CD14-positive monocyte (primary cell): ENCODE results near the gene ACSL1. TPM values are rescaled to one million over a fixed set of nuclear protein-coding genes. Genes with fewer than 3 reads are reported as not detected.

Source experiments
- DNase-seq, 3 donors: peaks; one replicate each; pipeline ENCODE4 v3.0.0-alpha.2; 2011 to 2022
- H2AFZ ChIP-seq: 2 replicates; pipeline ENCODE4 v1.6.0; 2012; ENCODE audit warnings: mild to moderate bottlenecking, low read depth, low read length, inconsistent platforms; ENCODE audit not compliant: insufficient read depth, poor library complexity, severe bottlenecking
- H3K27ac ChIP-seq, 2 donors: 1 replicate in 1 of 2; 2 replicates in 1 of 2; pipeline ENCODE4 v1.5.1; 2012 to 2013; ENCODE audit warnings: low read length in 2 of 2, control low read depth in 1 of 2, inconsistent platforms in 1 of 2, low read depth in 1 of 2, mild to moderate bottlenecking in 1 of 2
- H3K27me3 ChIP-seq, 2 donors: one replicate each; pipeline versions ENCODE4 v1.6.0 to v1.6.1; 2011 to 2013; ENCODE audit warnings: low read length in 2 of 2; ENCODE audit not compliant: control insufficient read depth in 2 of 2, insufficient read depth in 2 of 2
- H3K36me3 ChIP-seq, 2 donors: replicated peaks in 1 of 2; 1 replicate in 1 of 2; 2 replicates in 1 of 2; pipeline versions ENCODE4 v1.5.1 to v1.6.1; 2012 to 2013; ENCODE audit warnings: low read length in 2 of 2, control low read depth in 1 of 2, inconsistent platforms in 1 of 2, mild to moderate bottlenecking in 1 of 2; ENCODE audit not compliant: insufficient read depth in 2 of 2, control insufficient read depth in 1 of 2
- H3K4me1 ChIP-seq, 2 donors: 1 replicate in 1 of 2; 2 replicates in 1 of 2; pipeline versions ENCODE4 v1.5.1 to v1.6.1; 2012 to 2013; ENCODE audit warnings: low read length in 2 of 2, control low read depth in 1 of 2, inconsistent platforms in 1 of 2, mild to moderate bottlenecking in 1 of 2, moderate library complexity in 1 of 2; ENCODE audit not compliant: insufficient read depth in 2 of 2, control insufficient read depth in 1 of 2
- H3K4me2 ChIP-seq: replicated peaks from 2 replicates; pipeline ENCODE3; 2012; ENCODE audit warnings: low read length, moderate library complexity, mild to moderate bottlenecking; ENCODE audit not compliant: poor library complexity, severe bottlenecking; ENCODE audit errors: extremely low read depth
- H3K4me3 ChIP-seq, 3 experiments: fragments of 200-600 bp in 1 of 3; sonication (generic) in 1 of 3; replicated peaks in 1 of 3; 1 replicate in 2 of 3; 2 replicates in 1 of 3; pipeline ENCODE4 v1.5.1; 2011 to 2013; ENCODE audit warnings: low read length in 3 of 3, mild to moderate bottlenecking in 3 of 3, control low read depth in 2 of 3, low read depth in 2 of 3, inconsistent platforms in 1 of 3, moderate library complexity in 1 of 3
- H3K79me2 ChIP-seq: 2 replicates; pipeline ENCODE4 v1.6.0; 2012; ENCODE audit warnings: mild to moderate bottlenecking, control low read depth, inconsistent platforms, low read length, moderate library complexity; ENCODE audit not compliant: insufficient read depth
- H3K9ac ChIP-seq: 2 replicates; pipeline ENCODE4 v1.6.0; 2017; ENCODE audit warnings: low read length, mild to moderate bottlenecking; ENCODE audit not compliant: insufficient read depth, poor library complexity, severe bottlenecking
- H3K9me3 ChIP-seq, 2 donors: replicated peaks in 1 of 2; 1 replicate in 1 of 2; 2 replicates in 1 of 2; pipeline versions ENCODE4 v1.5.1 to v1.6.1; 2012 to 2013; ENCODE audit warnings: low read length in 2 of 2, control low read depth in 1 of 2; ENCODE audit not compliant: control insufficient read depth in 1 of 2, insufficient read depth in 1 of 2
- H4K20me1 ChIP-seq: 2 replicates; pipeline ENCODE4 v1.6.0; 2012; ENCODE audit warnings: mild to moderate bottlenecking, low read length, control low read depth, moderate library complexity; ENCODE audit not compliant: insufficient read depth
- H3K27ac Mint-ChIP-seq, 7 donors: one replicate each; pipeline ENCODE4 v1.8.0; 2020; ENCODE audit warnings: mild to moderate bottlenecking in 7 of 7, mixed read lengths in 7 of 7, moderate library complexity in 6 of 7, inconsistent platforms in 2 of 7
- H3K27me3 Mint-ChIP-seq, 3 donors: one replicate each; pipeline ENCODE4 v1.8.0; 2021 to 2022; ENCODE audit warnings: low read depth in 3 of 3, mild to moderate bottlenecking in 3 of 3, mixed read lengths in 3 of 3, moderate library complexity in 3 of 3, inconsistent platforms in 1 of 3
- H3K36me3 Mint-ChIP-seq, 2 donors: one replicate each; pipeline ENCODE4 v1.8.0; 2020; ENCODE audit warnings: mixed read lengths in 2 of 2, inconsistent platforms in 1 of 2, mild to moderate bottlenecking in 1 of 2
- H3K4me1 Mint-ChIP-seq: one replicate; pipeline ENCODE4 v1.8.0; 2020; ENCODE audit warnings: mild to moderate bottlenecking, mixed read lengths
- H3K4me3 Mint-ChIP-seq, 2 donors: one replicate each; pipeline ENCODE4 v1.8.0; 2020; ENCODE audit warnings: mild to moderate bottlenecking in 2 of 2, mixed read lengths in 2 of 2, moderate library complexity in 1 of 2
- H3K9me3 Mint-ChIP-seq, 7 donors: one replicate each; pipeline ENCODE4 v1.8.0; 2020 to 2022; ENCODE audit warnings: mixed read lengths in 7 of 7, mild to moderate bottlenecking in 6 of 7, moderate library complexity in 6 of 7, inconsistent platforms in 2 of 7
- CTCF ChIP-seq: fragments of 200-600 bp; IDR thresholded peaks from one replicate; pipeline ENCODE4 v1.8.0; 2022; ENCODE audit warnings: antibody characterized with exemption, mild to moderate bottlenecking
- WGBS: methylation state at CpG from one replicate; pipeline ENCODE4 v1.1.5; 2013; ENCODE audit warnings: missing lambda C conversion rate; ENCODE audit not compliant: insufficient coverage; 5-methylcytosine and 5-hydroxymethylcytosine counted together
- intact Hi-C, 2 donors: fragments of 100-400 bp; cut with micrococcal nuclease; formaldehyde crosslinking; loops; one replicate each; pipeline versions ENCODE4 v1.15.0 to v1.15.1; 2023
- polyA plus RNA-seq, 3 donors: library from polyadenylated mRNA; depleted of rRNA in 1 of 3; unstranded in 2 of 3; stranded (reverse) in 1 of 3; fragments of 300-500 nt in 2 of 3; fragments of >200 nt in 1 of 3; fragmentation: Illumina TruSeq in 2 of 3; gene quantifications; 1 replicate in 2 of 3; 2 replicates in 1 of 3; pipeline ENCODE4 v1.2.3, GENCODE V29; 2012 to 2021

ACSL1 gene
- polyA plus RNA-seq, 3 donors, result 72.4 to 115 (median 115) TPM

GRCh38 chr4:184861047-184861446 is 35.3 kb upstream of the ACSL1 start:
- H3K4me2 ChIP-seq, result peak overlapping the region; percentile 67
- intact Hi-C loops, result loop anchor here in 1 of 2 donors (2.0 to 5.0 kb wide), 2 partner anchors 28 to 34 kb away; partner anchors contain the start of gene ACSL1
- Mint-ChIP-seq H3K27me3 (peaks cover 0 to 2% (median 0%) of the 10 kb centered on the region in 3 donors), H3K4me1 (peaks cover 65% of the 10 kb centered on the region), H3K9me3 (no peaks in the 10 kb centered on the region), H3K36me3 (peaks cover 2 to 3% of the 10 kb centered on the region in 2 donors), H3K27ac (peak overlapping the region; percentile 95 to 99 (median 97)), H3K4me3 (peak overlapping the region in 1 of 2 donors; percentile 75)
- peak overlapping the region in 1 of 3 experiments; percentile 55 for H3K4me3 ChIP-seq
- H2AFZ ChIP-seq, result no peak overlapping the region
- no peaks in the 10 kb centered on the region for H3K9me3 ChIP-seq
- H4K20me1 ChIP-seq, result no peaks in the 10 kb centered on the region
- no peaks in the 10 kb centered on the region for H3K27me3 ChIP-seq
- DNase-seq, result peak; percentile 40 to 73 (median 60)
- no peaks in the 10 kb centered on the region for H3K36me3 ChIP-seq
- WGBS, result no CpG with 5 or more reads among the region's 5 CpGs
- TF ChIP-seq CTCF, result no peak
- H3K9ac ChIP-seq, result no peak overlapping the region
- H3K4me1 ChIP-seq, result peaks cover 54 to 64% of the 10 kb centered on the region in 2 donors
- peak overlapping the region; percentile 80 to 95 for H3K27ac ChIP-seq
- H3K79me2 ChIP-seq, result no peaks in the 10 kb centered on the region

- no peaks in the 10 kb centered on the region for H3K9me3 Mint-ChIP-seq
- H3K4me1 ChIP-seq, result peaks cover 62 to 69% of the 10 kb centered on the region in 2 donors
- peak overlapping the region in 1 of 3 experiments; percentile 55 for H3K4me3 ChIP-seq
- H3K27me3 Mint-ChIP-seq, result peaks cover 0 to 2% (median 0%) of the 10 kb centered on the region in 3 donors
- H2AFZ ChIP-seq, result no peak overlapping the region
- WGBS, result 0% methylated on average over 1 of the region's 15 CpGs
- peak overlapping the region; percentile 95 to 99 (median 97) for H3K27ac Mint-ChIP-seq
- DNase-seq, result peak; percentile 77 to 89 (median 78)
- no peaks in the 10 kb centered on the region for H4K20me1 ChIP-seq
- H3K9ac ChIP-seq, result peak overlapping the region; percentile 27
- intact Hi-C loops, result loop anchor here in 1 of 2 donors (2.0 to 5.0 kb wide), 2 partner anchors 29 to 33 kb away; partner anchors contain the start of gene ACSL1
- no peaks in the 10 kb centered on the region for H3K79me2 ChIP-seq
- H3K27ac ChIP-seq, result peak overlapping the region; percentile 80 to 95
- H3K27me3 ChIP-seq, result no peaks in the 10 kb centered on the region
- peaks cover 2 to 3% of the 10 kb centered on the region in 2 donors for H3K36me3 Mint-ChIP-seq
- TF ChIP-seq CTCF, result no peak
- H3K36me3 ChIP-seq, result no peaks in the 10 kb centered on the region
- peaks cover 62% of the 10 kb centered on the region for H3K4me1 Mint-ChIP-seq
- H3K4me3 Mint-ChIP-seq, result peak overlapping the region; percentile 44 to 75
- H3K4me2 ChIP-seq, result peak overlapping the region; percentile 67
- H3K9me3 ChIP-seq, result no peaks in the 10 kb centered on the region
Measured at GRCh38 chr4:184860018-184860779, 34.4 kb upstream of the ACSL1 start.
